CD4-positive, alpha-beta memory T cell (primary cell): Measurements from ENCODE around the gene LIMD2. TPM values are rescaled to one million over a fixed set of nuclear protein-coding genes. Genes with fewer than 3 reads are reported as not detected.

Experiments
- CTCF ChIA-PET: fragments of 350-600 bp; sonication (Branson Sonifier 250); formaldehyde crosslinking; loops from one replicate; lab custom pipeline; 2021; ENCODE audit warnings: inconsistent platforms; ENCODE audit not compliant: partially characterized antibody; lab: Charles Lee
- POLR2A ChIA-PET: fragments of 350-600 bp; sonication (Branson Sonifier 250); formaldehyde crosslinking; loops from one replicate; lab custom pipeline; 2021; ENCODE audit not compliant: partially characterized antibody; lab: Charles Lee
- DNase-seq, 5 donors: peaks; one replicate each; pipeline versions ENCODE4 v3.0.0 to v3.0.0-alpha.2; 2020 to 2022; ENCODE audit warnings: mixed read lengths in 1 of 5
- H3K27ac ChIP-seq: one replicate; pipeline ENCODE4 v1.7.0; 2013; ENCODE audit warnings: low read depth, low read length
- H3K27me3 ChIP-seq: 2 replicates; pipeline ENCODE4 v1.7.0; 2013; ENCODE audit warnings: mild to moderate bottlenecking, low read length, moderate library complexity; ENCODE audit not compliant: insufficient read depth
- H3K36me3 ChIP-seq: 2 replicates; pipeline ENCODE4 v1.7.0; 2013; ENCODE audit warnings: mild to moderate bottlenecking, low read length, moderate library complexity; ENCODE audit not compliant: insufficient read depth
- H3K4me1 ChIP-seq: 2 replicates; pipeline ENCODE4 v1.7.0; 2013; ENCODE audit warnings: mild to moderate bottlenecking, low read length, moderate library complexity; ENCODE audit not compliant: insufficient read depth
- H3K4me3 ChIP-seq, 2 donors: one replicate each; pipeline ENCODE4 v1.7.0; 2013; ENCODE audit warnings: low read length in 2 of 2, mild to moderate bottlenecking in 1 of 2
- H3K9me3 ChIP-seq, 2 donors: one replicate each; pipeline ENCODE4 v1.7.0; 2013; ENCODE audit warnings: low read length in 2 of 2, control low read depth in 1 of 2; ENCODE audit not compliant: control insufficient read depth in 1 of 2
- H3K27ac Mint-ChIP-seq, 7 donors: one replicate each; pipeline ENCODE4 v1.8.0; 2020 to 2021; ENCODE audit warnings: mixed read lengths in 7 of 7, mild to moderate bottlenecking in 6 of 7, inconsistent platforms in 3 of 7, moderate library complexity in 3 of 7
- H3K27me3 Mint-ChIP-seq, 2 donors: one replicate each; pipeline ENCODE4 v1.8.0; 2020 to 2021; ENCODE audit warnings: mixed read lengths in 2 of 2
- H3K36me3 Mint-ChIP-seq, 2 donors: one replicate each; pipeline ENCODE4 v1.8.0; 2020 to 2021; ENCODE audit warnings: mixed read lengths in 2 of 2, inconsistent platforms in 1 of 2, mild to moderate bottlenecking in 1 of 2
- H3K4me1 Mint-ChIP-seq, 4 donors: one replicate each; pipeline ENCODE4 v1.8.0; 2020 to 2021; ENCODE audit warnings: mixed read lengths in 4 of 4, mild to moderate bottlenecking in 1 of 4
- H3K4me3 Mint-ChIP-seq, 8 donors: one replicate each; pipeline ENCODE4 v1.8.0; 2020 to 2021; ENCODE audit warnings: mixed read lengths in 8 of 8, mild to moderate bottlenecking in 7 of 8, moderate library complexity in 6 of 8, inconsistent platforms in 3 of 8
- H3K9me3 Mint-ChIP-seq, 8 donors: one replicate each; pipeline ENCODE4 v1.8.0; 2020 to 2021; ENCODE audit warnings: mixed read lengths in 8 of 8, mild to moderate bottlenecking in 5 of 8, inconsistent platforms in 3 of 8, moderate library complexity in 1 of 8
- intact Hi-C: fragments of 100-400 bp; cut with micrococcal nuclease; formaldehyde crosslinking; loops from one replicate; pipeline ENCODE4 v1.15.1; 2023
- polyA plus RNA-seq, 2 donors: library from polyadenylated mRNA; unstranded; fragments of 300-500 nt; fragmentation: Illumina TruSeq; gene quantifications; one replicate each; pipeline ENCODE4 v1.2.3, GENCODE V29; 2021
- total RNA-seq, 2 experiments: library from RNA; stranded (reverse); gene quantifications; one replicate each; pipeline ENCODE4 v1.2.3, GENCODE V29; 2021

Gene LIMD2
- total and polyA plus RNA-seq, 4 experiments from 2014 or later: 347 to 755 (median 646) TPM

- H3K36me3 ChIP-seq: peaks cover 51% of the 10 kb centered on the region
- H3K9me3 ChIP-seq: no peaks in the 10 kb centered on the region
- H3K27me3 Mint-ChIP-seq: no peaks in the 10 kb centered on the region
- CTCF ChIA-PET: no interaction called here
- H3K4me1 Mint-ChIP-seq: peaks cover 13 to 19% (median 14%) of the 10 kb centered on the region in 4 donors
- intact Hi-C loops: no loop called here
- H3K36me3 Mint-ChIP-seq: peaks cover 39 to 69% of the 10 kb centered on the region in 2 donors
- H3K4me3 Mint-ChIP-seq: no peak overlapping the region
- no peaks in the 10 kb centered on the region for H3K27me3 ChIP-seq
- no peak overlapping the region for H3K4me3 ChIP-seq
- H3K9me3 Mint-ChIP-seq: no peaks in the 10 kb centered on the region
- POLR2A ChIA-PET: interaction anchor here (1.4 to 11.3 kb wide), 2 partner anchors 23 to 37 kb away, joined by 4 to 117 read pairs; no protein-coding TSS in a partner anchor
- DNase-seq: no peak
- peak overlapping the region in 2 of 7 donors; percentile 42 to 75 for H3K27ac Mint-ChIP-seq
- no peak overlapping the region for H3K27ac ChIP-seq
- H3K4me1 ChIP-seq: peaks cover 10% of the 10 kb centered on the region
Observed at GRCh38 chr17:63672856-63673255, 27.1 kb downstream of the LIMD2 start.

GRCh38 chr17:63665527-63666214, 34.3 kb downstream of the LIMD2 start:
- Histone ChIP-seq H3K4me1 (no peaks in the 10 kb centered on the region), H3K27me3 (no peaks in the 10 kb centered on the region), H3K27ac (no peak overlapping the region), H3K4me3 (no peak overlapping the region), H3K9me3 (no peaks in the 10 kb centered on the region), H3K36me3 (peaks cover 55% of the 10 kb centered on the region)
- Mint-ChIP-seq H3K27me3 (no peaks in the 10 kb centered on the region), H3K4me3 (no peak overlapping the region), H3K9me3 (no peaks in the 10 kb centered on the region), H3K36me3 (peaks cover 51 to 75% of the 10 kb centered on the region in 2 donors), H3K4me1 (peaks cover 5 to 15% (median 10%) of the 10 kb centered on the region in 4 donors), H3K27ac (peak overlapping the region in 4 of 7 donors; percentile 30 to 69 (median 40))
- DNase-seq: no peak
- ChIA-PET POLR2A (interaction anchor here (0.8 to 1.4 kb wide), 5 partner anchors 15 to 43 kb away, joined by 3 to 9 read pairs (median 3); no protein-coding TSS in a partner anchor), CTCF (interaction anchor here (0.6 to 3.6 kb wide), 7 partner anchors 10 to 54 kb away, joined by 3 to 12 read pairs (median 3); no protein-coding TSS in a partner anchor)
- intact Hi-C loops: no loop called here

GRCh38 chr17:63659850-63660249, 40.1 kb downstream of the LIMD2 start:
- ChIA-PET POLR2A (no interaction called here), CTCF (no interaction called here)
- no peaks in the 10 kb centered on the region for H3K4me1 ChIP-seq
- H3K27ac ChIP-seq: no peak overlapping the region
- Mint-ChIP-seq H3K4me1 (peaks cover 0 to 17% (median 6%) of the 10 kb centered on the region in 4 donors), H3K27ac (peak overlapping the region in 1 of 7 donors; percentile 80), H3K9me3 (no peaks in the 10 kb centered on the region), H3K27me3 (no peaks in the 10 kb centered on the region), H3K36me3 (peaks cover 36 to 62% of the 10 kb centered on the region in 2 donors), H3K4me3 (no peak overlapping the region)
- DNase-seq: no peak
- no peaks in the 10 kb centered on the region for H3K27me3 ChIP-seq
- intact Hi-C loops: no loop called here
- H3K36me3 ChIP-seq: peaks cover 29% of the 10 kb centered on the region
- no peaks in the 10 kb centered on the region for H3K9me3 ChIP-seq
- H3K4me3 ChIP-seq: no peak overlapping the region

GRCh38 chr17:63658366-63658765, 41.6 kb downstream of the LIMD2 start:
- ChIA-PET POLR2A (no interaction called here), CTCF (interaction anchor here (1.0 kb wide), 1 partner anchor 231 kb away, joined by 4 read pairs; no protein-coding TSS in a partner anchor)
- Mint-ChIP-seq H3K27ac (no peak overlapping the region), H3K36me3 (peaks cover 39 to 60% of the 10 kb centered on the region in 2 donors), H3K27me3 (no peaks in the 10 kb centered on the region), H3K4me1 (peaks cover 0 to 13% (median 2%) of the 10 kb centered on the region in 4 donors), H3K4me3 (no peak overlapping the region), H3K9me3 (no peaks in the 10 kb centered on the region)
- Histone ChIP-seq H3K4me1 (no peaks in the 10 kb centered on the region), H3K4me3 (no peak overlapping the region), H3K36me3 (peaks cover 25% of the 10 kb centered on the region), H3K9me3 (no peaks in the 10 kb centered on the region), H3K27ac (no peak overlapping the region), H3K27me3 (no peaks in the 10 kb centered on the region)
- DNase-seq: no peak
- intact Hi-C loops: no loop called here

- no peaks in the 10 kb centered on the region for H3K9me3 Mint-ChIP-seq
- ChIA-PET POLR2A (no interaction called here), CTCF (no interaction called here)
- H3K36me3 Mint-ChIP-seq: peaks cover 43 to 62% of the 10 kb centered on the region in 2 donors
- no peaks in the 10 kb centered on the region for H3K27me3 ChIP-seq
- H3K36me3 ChIP-seq: peaks cover 27% of the 10 kb centered on the region
- H3K9me3 ChIP-seq: no peaks in the 10 kb centered on the region
- no peaks in the 10 kb centered on the region for H3K4me1 ChIP-seq
- H3K27me3 Mint-ChIP-seq: no peaks in the 10 kb centered on the region
- H3K4me3 Mint-ChIP-seq: no peak overlapping the region
- H3K4me3 ChIP-seq: no peak overlapping the region
- intact Hi-C loops: no loop called here
- peak overlapping the region in 1 of 7 donors; percentile 39 for H3K27ac Mint-ChIP-seq
- H3K27ac ChIP-seq: no peak overlapping the region
- peaks cover 0 to 13% (median 2%) of the 10 kb centered on the region in 4 donors for H3K4me1 Mint-ChIP-seq
- no peak for DNase-seq
Observed at GRCh38 chr17:63657786-63658185, 42.1 kb downstream of the LIMD2 start.

- H3K4me3 Mint-ChIP-seq: no peak overlapping the region
- Histone ChIP-seq H3K4me1 (peaks cover 8% of the 10 kb centered on the region), H3K4me3 (no peak overlapping the region), H3K36me3 (peaks cover 22% of the 10 kb centered on the region), H3K9me3 (no peaks in the 10 kb centered on the region), H3K27me3 (no peaks in the 10 kb centered on the region), H3K27ac (no peak overlapping the region)
- ChIA-PET POLR2A (no interaction called here), CTCF (interaction anchor here (0.7 to 0.9 kb wide), 2 partner anchors 13 to 197 kb away, joined by 3 read pairs; no protein-coding TSS in a partner anchor)
- no peak for DNase-seq
- H3K4me1 Mint-ChIP-seq: peaks cover 7 to 31% (median 15%) of the 10 kb centered on the region in 4 donors
- no peaks in the 10 kb centered on the region for H3K27me3 Mint-ChIP-seq
- peak overlapping the region in 3 of 7 donors; percentile 8 to 64 (median 39) for H3K27ac Mint-ChIP-seq
- peaks cover 45 to 57% of the 10 kb centered on the region in 2 donors for H3K36me3 Mint-ChIP-seq
- H3K9me3 Mint-ChIP-seq: no peaks in the 10 kb centered on the region
- intact Hi-C loops: no loop called here
Observed at GRCh38 chr17:63653050-63653449, 46.9 kb downstream of the LIMD2 start.

- H3K9me3 ChIP-seq: no peaks in the 10 kb centered on the region
- no peak overlapping the region for H3K27ac ChIP-seq
- H3K27me3 ChIP-seq: no peaks in the 10 kb centered on the region
- Mint-ChIP-seq H3K27me3 (no peaks in the 10 kb centered on the region), H3K4me1 (peaks cover 11 to 29% (median 16%) of the 10 kb centered on the region in 4 donors), H3K4me3 (no peak overlapping the region), H3K36me3 (peaks cover 43 to 56% of the 10 kb centered on the region in 2 donors), H3K27ac (peak overlapping the region in 3 of 7 donors; percentile 6 to 10 (median 10)), H3K9me3 (no peaks in the 10 kb centered on the region)
- H3K36me3 ChIP-seq: peaks cover 28% of the 10 kb centered on the region
- no peak overlapping the region for H3K4me3 ChIP-seq
- peaks cover 8% of the 10 kb centered on the region for H3K4me1 ChIP-seq
- DNase-seq: no peak
- CTCF ChIA-PET: no interaction called here
- intact Hi-C loops: no loop called here
- POLR2A ChIA-PET: no interaction called here
Observed at GRCh38 chr17:63652106-63652505, 47.8 kb downstream of the LIMD2 start.
